ENCODE measurements around the gene FAM47E. TPM values are rescaled to one million over a fixed set of nuclear protein-coding genes. Genes with fewer than 3 reads are reported as not detected.

Gene FAM47E
- total RNA-seq, 3 donors from 2014 or later (not counting 1 experiment from before 2014, with no cell fraction given): 0.21 to 0.85 TPM; not detected in 1

DNA sequence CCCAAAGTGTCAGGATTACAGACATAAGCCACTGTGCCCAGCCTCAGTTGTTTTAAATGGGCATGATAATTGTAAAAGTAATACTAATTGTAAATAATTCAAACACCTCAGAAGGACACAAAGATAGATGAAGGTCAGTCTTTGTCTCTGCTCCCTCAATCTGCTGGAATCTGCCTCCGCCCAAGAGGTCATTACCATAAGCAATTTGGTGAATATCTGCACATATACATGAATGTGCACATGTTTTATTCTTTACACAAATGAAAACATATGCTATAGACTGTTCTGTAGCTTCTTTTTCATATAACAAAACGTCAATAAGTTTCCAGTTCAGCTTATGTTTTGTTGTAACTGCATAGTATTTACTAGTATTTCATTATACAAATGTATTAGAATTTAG lies 62.0 kb downstream of the FAM47E start:
- H3K27me3 Mint-ChIP-seq (ENCODE audit: low read depth in 2 of 2): peaks cover 8 to 13% of the 10 kb centered on the region in 2 donors
- Histone ChIP-seq H3K27ac (ENCODE audit: low read length) (no peak overlapping the region), H3K36me3 (ENCODE audit: control insufficient read depth, insufficient read depth, low read length) (no peaks in the 10 kb centered on the region), H3K27me3 (ENCODE audit: control insufficient read depth, insufficient read depth, low read length) (no peaks in the 10 kb centered on the region), H3K9me3 (ENCODE audit: control insufficient read depth, insufficient read depth, low read length) (peaks cover 3% of the 10 kb centered on the region), H3K4me3 (ENCODE audit: low read length) (no peak overlapping the region), H3K4me1 (ENCODE audit: control insufficient read depth, insufficient read depth, low read length) (no peaks in the 10 kb centered on the region)
- H3K27ac Mint-ChIP-seq: no peak overlapping the region
- peaks cover 23% of the 10 kb centered on the region for H3K36me3 Mint-ChIP-seq
- ATAC-seq (no peak), DNase-seq (no peak)
- TF ChIP-seq, protein P1, sequence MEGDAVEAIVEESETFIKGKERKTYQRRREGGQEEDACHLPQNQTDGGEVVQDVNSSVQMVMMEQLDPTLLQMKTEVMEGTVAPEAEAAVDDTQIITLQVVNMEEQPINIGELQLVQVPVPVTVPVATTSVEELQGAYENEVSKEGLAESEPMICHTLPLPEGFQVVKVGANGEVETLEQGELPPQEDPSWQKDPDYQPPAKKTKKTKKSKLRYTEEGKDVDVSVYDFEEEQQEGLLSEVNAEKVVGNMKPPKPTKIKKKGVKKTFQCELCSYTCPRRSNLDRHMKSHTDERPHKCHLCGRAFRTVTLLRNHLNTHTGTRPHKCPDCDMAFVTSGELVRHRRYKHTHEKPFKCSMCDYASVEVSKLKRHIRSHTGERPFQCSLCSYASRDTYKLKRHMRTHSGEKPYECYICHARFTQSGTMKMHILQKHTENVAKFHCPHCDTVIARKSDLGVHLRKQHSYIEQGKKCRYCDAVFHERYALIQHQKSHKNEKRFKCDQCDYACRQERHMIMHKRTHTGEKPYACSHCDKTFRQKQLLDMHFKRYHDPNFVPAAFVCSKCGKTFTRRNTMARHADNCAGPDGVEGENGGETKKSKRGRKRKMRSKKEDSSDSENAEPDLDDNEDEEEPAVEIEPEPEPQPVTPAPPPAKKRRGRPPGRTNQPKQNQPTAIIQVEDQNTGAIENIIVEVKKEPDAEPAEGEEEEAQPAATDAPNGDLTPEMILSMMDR (IDR thresholded peaks at IDR 0.05): no peak
- peaks cover 4 to 9% of the 10 kb centered on the region in 2 donors for H3K9me3 Mint-ChIP-seq
- WGBS (ENCODE audit: insufficient coverage): 80% methylated on average over 1 of the region's 2 CpGs
- intact Hi-C loops (cut with micrococcal nuclease): no loop called here
- H3K4me3 Mint-ChIP-seq: no peak overlapping the region
- H3K4me1 Mint-ChIP-seq: peaks cover 5 to 8% of the 10 kb centered on the region in 2 donors

DNA sequence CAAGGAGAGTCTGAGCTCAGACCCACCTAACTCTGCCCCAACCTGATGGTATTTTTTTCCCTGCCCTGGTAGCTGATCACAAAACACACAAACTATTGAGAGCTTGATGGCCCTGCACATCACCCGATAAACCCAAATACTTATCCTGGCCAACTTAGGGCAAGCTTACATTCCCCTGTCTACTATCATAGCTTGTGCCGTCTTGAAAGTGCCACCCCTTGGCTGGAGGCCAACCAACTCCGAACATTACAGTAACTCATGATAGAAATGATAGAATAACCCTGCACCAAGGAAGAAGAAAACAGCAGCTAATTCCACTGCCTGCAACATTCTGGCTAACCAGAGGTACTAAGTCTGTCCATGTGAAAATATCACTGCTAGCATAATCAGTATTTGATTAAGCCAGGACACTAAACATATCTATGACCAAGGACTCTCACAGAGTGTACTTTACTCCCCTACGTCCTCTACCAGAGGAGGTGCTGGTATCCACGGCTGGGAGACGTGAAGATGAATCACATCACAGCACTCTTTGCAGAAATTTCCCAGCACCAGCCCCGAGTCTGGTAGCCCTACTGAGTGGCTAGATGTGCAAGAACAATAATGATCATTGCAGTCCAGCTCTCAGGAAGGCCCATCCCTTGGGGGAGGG lies 63.9 kb downstream of the FAM47E start:
- intact Hi-C loops (cut with micrococcal nuclease): no loop called here
- Histone ChIP-seq H3K4me3 (ENCODE audit: low read length) (no peak overlapping the region), H3K4me1 (ENCODE audit: control insufficient read depth, insufficient read depth, low read length) (no peaks in the 10 kb centered on the region), H3K27ac (ENCODE audit: low read length) (no peak overlapping the region), H3K9me3 (ENCODE audit: control insufficient read depth, insufficient read depth, low read length) (peaks cover 3% of the 10 kb centered on the region), H3K36me3 (ENCODE audit: control insufficient read depth, insufficient read depth, low read length) (no peaks in the 10 kb centered on the region), H3K27me3 (ENCODE audit: control insufficient read depth, insufficient read depth, low read length) (no peaks in the 10 kb centered on the region)
- H3K27ac Mint-ChIP-seq: no peak overlapping the region
- no peaks in the 10 kb centered on the region for H3K4me1 Mint-ChIP-seq
- no peak for DNase-seq
- peaks cover 7 to 9% of the 10 kb centered on the region in 2 donors for H3K9me3 Mint-ChIP-seq
- H3K4me3 Mint-ChIP-seq: no peak overlapping the region
- H3K27me3 Mint-ChIP-seq (ENCODE audit: low read depth in 2 of 2): peaks cover 9 to 13% of the 10 kb centered on the region in 2 donors
- WGBS (ENCODE audit: insufficient coverage): 94% methylated on average over 7 of the region's 7 CpGs
- peaks cover 22% of the 10 kb centered on the region for H3K36me3 Mint-ChIP-seq
- TF ChIP-seq, protein P1 (IDR thresholded peaks at IDR 0.05): no peak
- no peak for ATAC-seq

DNA sequence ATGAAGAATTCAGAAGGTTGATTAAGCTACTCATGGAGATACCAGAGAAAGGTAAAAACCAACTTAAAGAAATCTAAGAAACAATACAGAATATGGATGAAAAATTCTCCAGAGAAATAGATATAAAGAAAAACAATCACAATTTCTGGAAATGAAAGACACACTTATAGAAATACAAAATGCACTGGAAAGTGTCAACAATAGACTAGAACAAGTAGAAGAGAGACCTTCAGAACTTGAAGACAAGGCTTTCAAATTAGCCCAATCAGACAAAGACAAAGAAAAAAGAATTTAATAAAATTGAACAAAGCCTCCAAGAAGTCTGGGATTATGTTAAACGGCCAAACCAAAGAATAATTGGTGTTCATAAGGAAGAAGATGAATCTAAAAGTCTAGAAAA lies 64.6 kb downstream of the FAM47E start:
- TF ChIP-seq, protein P1 (IDR thresholded peaks at IDR 0.05): no peak
- intact Hi-C loops (cut with micrococcal nuclease): no loop called here
- no peak overlapping the region for H3K27ac Mint-ChIP-seq
- peaks cover 3% of the 10 kb centered on the region for H3K9me3 ChIP-seq (ENCODE audit: control insufficient read depth, insufficient read depth, low read length)
- DNase-seq (no peak), ATAC-seq (no peak)
- no peak overlapping the region for H3K27ac ChIP-seq (ENCODE audit: low read length)
- H3K36me3 Mint-ChIP-seq: peaks cover 23% of the 10 kb centered on the region
- WGBS (ENCODE audit: insufficient coverage): no CpG with 5 or more reads among the region's 1 CpG
- no peak overlapping the region for H3K4me3 Mint-ChIP-seq
- no peaks in the 10 kb centered on the region for H3K36me3 ChIP-seq (ENCODE audit: control insufficient read depth, insufficient read depth, low read length)
- H3K27me3 ChIP-seq (ENCODE audit: control insufficient read depth, insufficient read depth, low read length): no peaks in the 10 kb centered on the region
- no peaks in the 10 kb centered on the region for H3K4me1 ChIP-seq (ENCODE audit: control insufficient read depth, insufficient read depth, low read length)
- peaks cover 7 to 9% of the 10 kb centered on the region in 2 donors for H3K9me3 Mint-ChIP-seq
- no peak overlapping the region for H3K4me3 ChIP-seq (ENCODE audit: low read length)
- H3K27me3 Mint-ChIP-seq (ENCODE audit: low read depth in 2 of 2): peaks cover 7 to 14% of the 10 kb centered on the region in 2 donors
- no peaks in the 10 kb centered on the region for H3K4me1 Mint-ChIP-seq

DNA sequence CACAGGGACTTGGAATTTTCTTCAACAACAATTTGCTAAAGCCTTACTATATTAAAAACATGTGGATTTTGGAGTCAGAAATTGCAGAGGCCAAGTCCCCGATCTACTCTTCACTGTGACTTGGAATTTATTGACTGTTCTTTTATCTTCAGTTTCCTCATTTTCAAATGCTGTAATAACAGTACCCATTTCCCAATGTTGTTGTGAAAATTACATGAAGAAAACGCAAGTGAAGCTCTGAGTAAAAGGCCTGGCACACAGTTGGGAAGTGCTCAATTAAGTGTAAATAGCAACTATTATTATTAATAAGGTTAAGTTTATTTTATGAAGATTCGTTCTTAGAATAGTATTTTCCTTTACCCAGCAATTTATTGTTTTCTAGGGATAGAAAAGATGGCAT lies 70.7 kb downstream of the FAM47E start:
- Histone ChIP-seq H3K9me3 (ENCODE audit: control insufficient read depth, insufficient read depth, low read length) (no peaks in the 10 kb centered on the region), H3K4me3 (ENCODE audit: low read length) (no peak overlapping the region), H3K4me1 (ENCODE audit: control insufficient read depth, insufficient read depth, low read length) (no peaks in the 10 kb centered on the region), H3K36me3 (ENCODE audit: control insufficient read depth, insufficient read depth, low read length) (no peaks in the 10 kb centered on the region), H3K27me3 (ENCODE audit: control insufficient read depth, insufficient read depth, low read length) (no peaks in the 10 kb centered on the region), H3K27ac (ENCODE audit: low read length) (no peak overlapping the region)
- Mint-ChIP-seq H3K27me3 (ENCODE audit: low read depth in 2 of 2) (peaks cover 2 to 6% of the 10 kb centered on the region in 2 donors), H3K9me3 (peaks cover 8% of the 10 kb centered on the region in 2 donors), H3K27ac (no peak overlapping the region), H3K36me3 (peaks cover 24% of the 10 kb centered on the region), H3K4me3 (no peak overlapping the region), H3K4me1 (peaks cover 6 to 7% of the 10 kb centered on the region in 2 donors)
- WGBS (ENCODE audit: insufficient coverage): 100% methylated on average over 1 of the region's 3 CpGs
- TF ChIP-seq, protein P1 (IDR thresholded peaks at IDR 0.05): no peak
- DNase-seq (no peak), ATAC-seq (no peak)
- intact Hi-C loops (cut with micrococcal nuclease): no loop called here

All from natural killer cell (primary cell).